HepG2 (cell line): ENCODE data around the gene IMPACT. TPM values are rescaled to one million over a fixed set of nuclear protein-coding genes. Genes with fewer than 3 reads are reported as not detected.

ENCODE experiments used
- CBFB ChIP-seq: sonication (generic); formaldehyde crosslinking; IDR thresholded peaks from 2 replicates; pipeline ENCODE4 v1.4.0; 2020; ENCODE audit warnings: missing genetic modification reagents
- ETV5 ChIP-seq: IDR thresholded peaks from 2 replicates; pipeline ENCODE4 v1.6.1; 2018; ENCODE audit warnings: missing biosample characterization, missing genetic modification reagents, inconsistent platforms, borderline replicate concordance
- FOXC1 ChIP-seq: sonication (generic); formaldehyde crosslinking; IDR thresholded peaks from 2 replicates; pipeline ENCODE4 v1.8.0; 2022; ENCODE audit warnings: mild to moderate bottlenecking, missing genetic modification reagents, borderline replicate concordance
- GFI1 ChIP-seq: sonication (generic); formaldehyde crosslinking; IDR thresholded peaks from 2 replicates; pipeline ENCODE4 v1.5.0; 2020; ENCODE audit warnings: missing genetic modification reagents, mild to moderate bottlenecking, borderline replicate concordance
- HNRNPUL1 ChIP-seq: fragments of 200-400 bp; formaldehyde crosslinking; IDR thresholded peaks from 2 replicates; pipeline ENCODE4 v1.6.1; 2017; ENCODE audit warnings: low read depth, mild to moderate bottlenecking, low read length, moderate library complexity
- KDM2A ChIP-seq: sonication (generic); formaldehyde crosslinking; IDR thresholded peaks from 2 replicates; pipeline ENCODE4 v1.4.0; 2020; ENCODE audit warnings: low read depth, missing genetic modification reagents, borderline replicate concordance
- KDM3A ChIP-seq: IDR thresholded peaks from 2 replicates; pipeline ENCODE4 v1.6.1; 2018; ENCODE audit warnings: low read depth, missing compliant biosample characterization
- KLF11 ChIP-seq: IDR thresholded peaks from 2 replicates; pipeline ENCODE4 v1.6.1; 2016; ENCODE audit warnings: missing compliant biosample characterization
- MAFG ChIP-seq: sonication (generic); formaldehyde crosslinking; IDR thresholded peaks from 2 replicates; pipeline ENCODE4 v1.5.1; 2020; ENCODE audit warnings: mild to moderate bottlenecking, missing genetic modification reagents
- NR2F6 ChIP-seq, 2 experiments: IDR thresholded peaks; 2 replicates each; pipeline ENCODE4 v1.6.1; 2016; ENCODE audit warnings: antibody characterized with exemption in 1 of 2, mild to moderate bottlenecking in 1 of 2
- SOX5 ChIP-seq: IDR thresholded peaks from 2 replicates; pipeline ENCODE4 v1.6.1; 2016; ENCODE audit warnings: borderline replicate concordance
- SRSF4 ChIP-seq: fragments of 200-400 bp; formaldehyde crosslinking; IDR thresholded peaks from one replicate; pipeline ENCODE4 v1.6.1; 2018; ENCODE audit warnings: mild to moderate bottlenecking, low read depth, low read length, moderate library complexity; ENCODE audit not compliant: poor library complexity, severe bottlenecking
- SRY ChIP-seq: sonication (generic); formaldehyde crosslinking; IDR thresholded peaks from 2 replicates; pipeline ENCODE4 v1.8.0; 2022; ENCODE audit warnings: mild to moderate bottlenecking, missing genetic modification reagents
- SYNCRIP ChIP-seq: fragments of 200-400 bp; formaldehyde crosslinking; IDR thresholded peaks from 2 replicates; pipeline ENCODE4 v1.6.1; 2018; ENCODE audit warnings: mild to moderate bottlenecking, low read depth, low read length; ENCODE audit not compliant: insufficient read depth
- ZFAT ChIP-seq: sonication (generic); formaldehyde crosslinking; conservative IDR thresholded peaks from 2 replicates; pipeline ENCODE4 v1.8.1; 2023; ENCODE audit warnings: missing genetic modification reagents, inconsistent platforms
- ZFP1 ChIP-seq: IDR thresholded peaks from 2 replicates; pipeline ENCODE4 v1.6.1; 2016
- ZFP36L2 ChIP-seq: sonication (generic); formaldehyde crosslinking; IDR thresholded peaks from 2 replicates; pipeline ENCODE4 v1.4.0; 2020; ENCODE audit warnings: missing genetic modification reagents
- ZNF44 ChIP-seq: sonication (generic); formaldehyde crosslinking; IDR thresholded peaks from 2 replicates; pipeline ENCODE4 v1.5.1; 2020; ENCODE audit warnings: mild to moderate bottlenecking, missing genetic modification reagents
- ZNF564 ChIP-seq: sonication (generic); formaldehyde crosslinking; IDR thresholded peaks from 2 replicates; pipeline ENCODE4 v1.8.1; 2023; ENCODE audit warnings: mild to moderate bottlenecking, missing genetic modification reagents
- ZZZ3 ChIP-seq: sonication (generic); formaldehyde crosslinking; IDR thresholded peaks from 2 replicates; pipeline ENCODE4 v1.4.0; 2020; ENCODE audit warnings: missing genetic modification reagents, mild to moderate bottlenecking, borderline replicate concordance
- polyA plus RNA-seq, 8 experiments: library from polyadenylated mRNA; depleted of rRNA in 3 of 8; stranded (reverse) in 7 of 8; unstranded in 1 of 8; fragments of >200 nt; fragmentation: Illumina TruSeq in 4 of 8; extraction: Trizol in 4 of 8; gene quantifications; 2 replicates each; pipeline versions ENCODE4 v1.2.1 to v1.2.3, GENCODE V29; 2011 to 2016; ENCODE audit warnings: low read depth in 4 of 8, missing spikeins in 1 of 8, mixed read lengths in 1 of 8; ENCODE audit not compliant: insufficient read depth in 1 of 8
- total RNA-seq, 5 experiments: library from RNA; depleted of rRNA; stranded (reverse); fragments of >200 nt; fragmentation: Illumina TruSeq; extraction: Trizol; gene quantifications; 2 replicates each; pipeline ENCODE4 v1.2.3, GENCODE V29; 2016; ENCODE audit warnings: low read depth in 1 of 5
- TF ChIP-seq, protein P1 (sequence below): sonication (generic); formaldehyde crosslinking; IDR thresholded peaks from 2 replicates; pipeline ENCODE4 v1.5.0; 2020; ENCODE audit warnings: missing genetic modification reagents
- TF ChIP-seq, protein P2 (sequence below): sonication (generic); formaldehyde crosslinking; IDR thresholded peaks from 2 replicates; pipeline ENCODE4 v1.4.0; 2020; ENCODE audit warnings: mild to moderate bottlenecking, missing genetic modification reagents, borderline replicate concordance
- TF ChIP-seq, protein P3 (sequence below): IDR thresholded peaks from 2 replicates; pipeline ENCODE4 v1.6.1; 2016; ENCODE audit warnings: low read depth
- TF ChIP-seq, protein P4 (sequence below): sonication (generic); formaldehyde crosslinking; IDR thresholded peaks from 2 replicates; pipeline ENCODE4 v1.9.0; 2021; ENCODE audit warnings: missing genetic modification reagents, borderline replicate concordance

IMPACT gene
- total and polyA plus RNA-seq, 2 of the 13 experiments (the other 11 are each of a cell fraction or from before 2014, with no cell fraction given) = 5.0 to 7.7 TPM

DNA sequence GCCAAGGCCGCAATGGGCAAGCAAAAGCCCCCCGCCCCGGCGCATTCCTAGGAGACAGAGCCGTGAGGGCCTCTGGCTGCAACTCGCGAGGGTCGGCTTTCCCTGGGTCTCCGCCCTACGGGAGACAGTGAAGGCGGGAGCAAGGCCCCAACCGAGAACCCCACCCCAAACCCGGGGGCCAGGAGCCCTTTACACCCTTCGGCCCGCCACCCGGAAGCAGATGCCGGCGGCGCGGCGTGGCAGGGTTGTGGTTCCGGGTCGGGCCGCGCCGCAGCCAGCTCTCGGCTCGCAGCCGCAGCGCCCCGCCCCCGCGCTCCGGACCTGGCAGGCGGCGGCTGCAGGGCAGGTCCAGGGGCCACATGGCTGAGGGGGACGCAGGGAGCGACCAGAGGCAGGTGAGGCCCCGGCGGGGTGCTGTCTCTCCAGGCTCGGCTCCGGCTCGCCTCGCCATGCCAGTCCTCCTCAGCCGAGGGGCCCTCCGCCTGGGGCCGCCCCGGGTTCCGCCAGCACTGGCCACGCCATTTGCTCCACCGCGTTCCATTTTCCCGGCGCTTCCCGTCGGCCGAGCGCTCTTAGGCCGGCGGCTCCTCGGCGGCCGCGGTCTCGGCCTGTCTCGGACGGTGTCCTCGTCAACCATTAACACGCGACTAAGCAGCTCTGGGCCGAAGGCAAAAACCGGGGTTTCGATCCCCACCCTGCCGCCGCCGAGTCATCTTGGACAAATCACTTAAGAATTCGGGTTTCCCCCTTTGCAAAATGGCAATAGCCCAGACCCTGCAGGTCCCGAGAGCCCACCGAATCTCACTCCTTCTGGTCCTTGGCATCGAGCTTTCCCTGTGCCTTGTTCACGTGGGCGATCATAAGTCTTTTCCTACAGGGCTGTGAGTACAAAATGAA is at the start of gene IMPACT (continued):
- TF ChIP-seq, protein P1, sequence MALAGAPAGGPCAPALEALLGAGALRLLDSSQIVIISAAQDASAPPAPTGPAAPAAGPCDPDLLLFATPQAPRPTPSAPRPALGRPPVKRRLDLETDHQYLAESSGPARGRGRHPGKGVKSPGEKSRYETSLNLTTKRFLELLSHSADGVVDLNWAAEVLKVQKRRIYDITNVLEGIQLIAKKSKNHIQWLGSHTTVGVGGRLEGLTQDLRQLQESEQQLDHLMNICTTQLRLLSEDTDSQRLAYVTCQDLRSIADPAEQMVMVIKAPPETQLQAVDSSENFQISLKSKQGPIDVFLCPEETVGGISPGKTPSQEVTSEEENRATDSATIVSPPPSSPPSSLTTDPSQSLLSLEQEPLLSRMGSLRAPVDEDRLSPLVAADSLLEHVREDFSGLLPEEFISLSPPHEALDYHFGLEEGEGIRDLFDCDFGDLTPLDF (CRISPR knock-in tag) = no peak
- no peak for TF ChIP-seq GFI1
- TF ChIP-seq ZNF564 = no peak
- TF ChIP-seq, protein P2, sequence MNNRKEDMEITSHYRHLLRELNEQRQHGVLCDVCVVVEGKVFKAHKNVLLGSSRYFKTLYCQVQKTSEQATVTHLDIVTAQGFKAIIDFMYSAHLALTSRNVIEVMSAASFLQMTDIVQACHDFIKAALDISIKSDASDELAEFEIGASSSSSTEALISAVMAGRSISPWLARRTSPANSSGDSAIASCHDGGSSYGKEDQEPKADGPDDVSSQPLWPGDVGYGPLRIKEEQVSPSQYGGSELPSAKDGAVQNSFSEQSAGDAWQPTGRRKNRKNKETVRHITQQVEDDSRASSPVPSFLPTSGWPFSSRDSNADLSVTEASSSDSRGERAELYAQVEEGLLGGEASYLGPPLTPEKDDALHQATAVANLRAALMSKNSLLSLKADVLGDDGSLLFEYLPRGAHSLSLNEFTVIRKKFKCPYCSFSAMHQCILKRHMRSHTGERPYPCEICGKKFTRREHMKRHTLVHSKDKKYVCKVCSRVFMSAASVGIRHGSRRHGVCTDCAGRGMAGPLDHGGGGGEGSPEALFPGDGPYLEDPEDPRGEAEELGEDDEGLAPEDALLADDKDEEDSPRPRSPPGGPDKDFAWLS (CRISPR knock-in tag) = no peak
- no peak for TF ChIP-seq ZFAT (CRISPR knock-in tag)
- TF ChIP-seq, protein P3, sequence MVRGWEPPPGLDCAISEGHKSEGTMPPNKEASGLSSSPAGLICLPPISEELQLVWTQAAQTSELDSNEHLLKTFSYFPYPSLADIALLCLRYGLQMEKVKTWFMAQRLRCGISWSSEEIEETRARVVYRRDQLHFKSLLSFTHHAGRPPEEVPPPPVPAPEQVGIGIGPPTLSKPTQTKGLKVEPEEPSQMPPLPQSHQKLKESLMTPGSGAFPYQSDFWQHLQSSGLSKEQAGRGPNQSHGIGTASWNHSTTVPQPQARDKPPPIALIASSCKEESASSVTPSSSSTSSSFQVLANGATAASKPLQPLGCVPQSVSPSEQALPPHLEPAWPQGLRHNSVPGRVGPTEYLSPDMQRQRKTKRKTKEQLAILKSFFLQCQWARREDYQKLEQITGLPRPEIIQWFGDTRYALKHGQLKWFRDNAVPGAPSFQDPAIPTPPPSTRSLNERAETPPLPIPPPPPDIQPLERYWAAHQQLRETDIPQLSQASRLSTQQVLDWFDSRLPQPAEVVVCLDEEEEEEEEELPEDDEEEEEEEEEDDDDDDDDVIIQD (CRISPR knock-in tag) = no peak
- no peak for TF ChIP-seq ZNF44 (CRISPR knock-in tag)
- TF ChIP-seq ZFP36L2 (CRISPR knock-in tag) = no peak
- no peak for TF ChIP-seq SOX5 (CRISPR knock-in tag)
- no peak for TF ChIP-seq ZFP1 (CRISPR knock-in tag)
- TF ChIP-seq, protein P4, sequence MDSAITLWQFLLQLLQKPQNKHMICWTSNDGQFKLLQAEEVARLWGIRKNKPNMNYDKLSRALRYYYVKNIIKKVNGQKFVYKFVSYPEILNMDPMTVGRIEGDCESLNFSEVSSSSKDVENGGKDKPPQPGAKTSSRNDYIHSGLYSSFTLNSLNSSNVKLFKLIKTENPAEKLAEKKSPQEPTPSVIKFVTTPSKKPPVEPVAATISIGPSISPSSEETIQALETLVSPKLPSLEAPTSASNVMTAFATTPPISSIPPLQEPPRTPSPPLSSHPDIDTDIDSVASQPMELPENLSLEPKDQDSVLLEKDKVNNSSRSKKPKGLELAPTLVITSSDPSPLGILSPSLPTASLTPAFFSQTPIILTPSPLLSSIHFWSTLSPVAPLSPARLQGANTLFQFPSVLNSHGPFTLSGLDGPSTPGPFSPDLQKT (CRISPR knock-in tag) = no peak
- TF ChIP-seq SRY (CRISPR knock-in tag) = no peak
- TF ChIP-seq KDM2A = peak; percentile 58
- TF ChIP-seq MAFG (CRISPR knock-in tag) = no peak
- TF ChIP-seq KLF11 (CRISPR knock-in tag) = no peak
- no peak for TF ChIP-seq SRSF4
- TF ChIP-seq SYNCRIP = no peak
- TF ChIP-seq ZZZ3 (CRISPR knock-in tag) = no peak
- TF ChIP-seq CBFB (CRISPR knock-in tag) = no peak
- TF ChIP-seq ETV5 (CRISPR knock-in tag) = no peak
- TF ChIP-seq FOXC1 (CRISPR knock-in tag) = peak; percentile 88
- TF ChIP-seq NR2F6 (IDR thresholded peaks at IDR 0.05) = no peak
- TF ChIP-seq NR2F6 (CRISPR knock-in tag; IDR thresholded peaks at IDR 0.05) = no peak
- no peak for TF ChIP-seq HNRNPUL1
- TF ChIP-seq KDM3A (CRISPR knock-in tag) = no peak
